ENCODE results near the gene VPS13D.

DNA sequence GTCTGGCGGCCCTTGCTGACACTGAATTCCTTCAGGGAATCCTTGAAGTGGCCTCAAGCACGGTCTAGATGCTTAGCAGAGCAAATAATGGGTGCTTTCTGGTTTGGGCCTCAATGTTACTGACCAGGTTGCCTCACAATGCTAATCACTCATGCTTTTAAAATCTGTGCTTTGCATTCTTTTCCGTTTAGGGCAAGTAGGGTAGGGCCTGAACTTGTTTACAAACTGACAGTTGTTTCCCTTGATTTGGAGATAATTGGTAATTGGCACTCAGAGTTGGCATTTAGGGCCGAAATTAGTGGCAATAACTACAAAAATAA lies 1.4 kb downstream of the VPS13D start:
- no peak for TF ChIP-seq ZNF274 (IDR thresholded peaks at IDR 0.05; ENCODE audit: low read depth, low read length)
- no peak for TF ChIP-seq YY1 (IDR thresholded peaks at IDR 0.05; ENCODE audit: insufficient read depth, insufficient read length)

Measured in NT2/D1 (cell line).